Measurements from ENCODE around the gene PALMD. TPM values are rescaled to one million over a fixed set of nuclear protein-coding genes. Genes with fewer than 3 reads are reported as not detected.

PALMD gene
- total and polyA plus RNA-seq, 2 of the 8 experiments (the other 6 are each of a cell fraction or from before 2014, with no cell fraction given) = not detected

DNA sequence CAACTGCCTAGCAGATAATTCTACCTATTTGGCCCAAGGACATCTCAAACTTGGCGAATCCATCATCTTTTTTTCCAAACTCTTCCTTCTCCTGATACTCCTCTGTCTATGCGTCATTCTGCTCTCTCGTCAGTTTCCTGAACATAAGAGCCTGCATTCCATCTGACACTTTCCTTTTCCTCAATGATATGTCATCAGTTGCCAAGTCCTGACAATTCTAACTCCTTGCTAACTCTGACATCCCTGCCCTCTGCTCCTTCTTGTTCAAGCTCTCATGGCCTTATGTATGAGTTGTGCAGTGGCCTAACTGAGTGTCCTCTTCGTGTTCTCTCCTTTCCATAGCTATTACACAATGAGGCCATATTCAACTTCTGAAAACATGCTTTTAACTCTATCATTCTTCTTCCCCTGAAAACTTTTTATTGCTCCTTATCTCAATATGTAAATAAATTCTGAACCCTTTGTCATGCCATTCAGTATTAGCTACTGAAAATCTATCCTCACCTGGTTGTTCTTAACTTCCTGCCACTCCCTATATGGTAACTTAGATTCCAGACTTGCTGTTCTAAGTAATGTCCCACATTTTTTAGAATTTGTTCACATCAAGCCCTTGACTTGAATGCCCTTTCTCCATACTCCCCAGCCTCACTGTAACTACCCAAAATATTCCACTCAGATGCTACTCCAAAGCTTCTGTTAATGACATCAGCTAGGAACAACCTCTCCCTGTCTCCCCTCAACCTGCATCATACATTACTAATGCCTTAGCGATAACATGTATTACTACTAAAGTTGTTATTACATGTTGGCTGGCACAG, 11.5 kb downstream of the PALMD start (continued):
- TF ChIP-seq HDAC2 (IDR thresholded peaks at IDR 0.05; ENCODE audit: borderline replicate concordance in 1 of 2, low read depth in 2 of 2, low read length in 2 of 2) (no peak), SP4 (IDR thresholded peaks at IDR 0.05; ENCODE audit: low read length) (no peak), BACH1 (IDR thresholded peaks at IDR 0.05; ENCODE audit: low read length) (no peak)
